ENCODE measurements around the gene ZNF407. TPM values are rescaled to one million over a fixed set of nuclear protein-coding genes. Genes with fewer than 3 reads are reported as not detected.

The ZNF407 gene
- total and polyA plus RNA-seq, 2 donors from 2014 or later, result 2.5 to 17.8 TPM

- no peaks in the 10 kb centered on the region for H3K9me3 ChIP-seq (ENCODE audit: control insufficient read depth in 2 of 3, insufficient read depth in 1 of 3, low read length in 3 of 3)
- intact Hi-C loops (cut with DNase I), result no loop called here
- no peaks in the 10 kb centered on the region for H3K36me3 ChIP-seq (ENCODE audit: control insufficient read depth in 2 of 3, insufficient read depth in 3 of 3, low read length in 3 of 3)
- no peaks in the 10 kb centered on the region for H3K27me3 ChIP-seq (ENCODE audit: control insufficient read depth, insufficient read depth, low read length)
- H3K27ac ChIP-seq (ENCODE audit: low read depth in 2 of 2, low read length in 2 of 2), result no peak overlapping the region
- DNase-seq (no peak), FAIRE-seq (no peak)
- no peaks in the 10 kb centered on the region for H3K4me1 ChIP-seq (ENCODE audit: control insufficient read depth in 2 of 3, insufficient read depth in 2 of 3, low read depth in 1 of 3, low read length in 3 of 3)
- H3K9ac ChIP-seq (ENCODE audit: low read length in 3 of 3), result no peak overlapping the region
- no peak overlapping the region for H3K4me3 ChIP-seq (ENCODE audit: low read length in 3 of 3)
- no peak for TF ChIP-seq CTCF (IDR thresholded peaks at IDR 0.05; ENCODE audit: borderline replicate concordance, extremely low read depth, insufficient read depth)
Measured at GRCh38 chr18:74728586-74728985, 130.9 kb downstream of the ZNF407 start.

GRCh38 chr18:74731097-74731496 is 133.4 kb downstream of the ZNF407 start:
- H3K27me3 ChIP-seq (ENCODE audit: control insufficient read depth, insufficient read depth, low read length), result no peaks in the 10 kb centered on the region
- no peaks in the 10 kb centered on the region for H3K4me1 ChIP-seq (ENCODE audit: control insufficient read depth in 2 of 3, insufficient read depth in 2 of 3, low read depth in 1 of 3, low read length in 3 of 3)
- H3K27ac ChIP-seq (ENCODE audit: low read depth in 2 of 2, low read length in 2 of 2), result no peak overlapping the region
- no peaks in the 10 kb centered on the region for H3K9me3 ChIP-seq (ENCODE audit: control insufficient read depth in 2 of 3, insufficient read depth in 1 of 3, low read length in 3 of 3)
- no peak for TF ChIP-seq CTCF (IDR thresholded peaks at IDR 0.05; ENCODE audit: borderline replicate concordance, extremely low read depth, insufficient read depth)
- H3K9ac ChIP-seq (ENCODE audit: low read length in 3 of 3), result no peak overlapping the region
- FAIRE-seq, result no peak
- no peak overlapping the region for H3K4me3 ChIP-seq (ENCODE audit: low read length in 3 of 3)
- no peak for DNase-seq
- H3K36me3 ChIP-seq (ENCODE audit: control insufficient read depth in 2 of 3, insufficient read depth in 3 of 3, low read length in 3 of 3), result no peaks in the 10 kb centered on the region
- intact Hi-C loops (cut with DNase I), result no loop called here

GRCh38 chr18:74732380-74732779 is 134.7 kb downstream of the ZNF407 start:
- Histone ChIP-seq H3K27me3 (ENCODE audit: control insufficient read depth, insufficient read depth, low read length) (no peaks in the 10 kb centered on the region), H3K27ac (ENCODE audit: low read depth in 2 of 2, low read length in 2 of 2) (no peak overlapping the region), H3K9me3 (ENCODE audit: control insufficient read depth in 2 of 3, insufficient read depth in 1 of 3, low read length in 3 of 3) (no peaks in the 10 kb centered on the region), H3K4me3 (ENCODE audit: low read length in 3 of 3) (no peak overlapping the region), H3K36me3 (ENCODE audit: control insufficient read depth in 2 of 3, insufficient read depth in 3 of 3, low read length in 3 of 3) (no peaks in the 10 kb centered on the region), H3K9ac (ENCODE audit: low read length in 3 of 3) (no peak overlapping the region), H3K4me1 (ENCODE audit: control insufficient read depth in 2 of 3, insufficient read depth in 2 of 3, low read depth in 1 of 3, low read length in 3 of 3) (peaks cover 0 to 9% (median 0%) of the 10 kb centered on the region in 3 donors)
- DNase-seq (no peak), FAIRE-seq (no peak)
- TF ChIP-seq CTCF (IDR thresholded peaks at IDR 0.05; ENCODE audit: borderline replicate concordance, extremely low read depth, insufficient read depth), result no peak
- intact Hi-C loops (cut with DNase I), result no loop called here

GRCh38 chr18:74733598-74733997 is 135.9 kb downstream of the ZNF407 start:
- Histone ChIP-seq H3K27me3 (ENCODE audit: control insufficient read depth, insufficient read depth, low read length) (no peaks in the 10 kb centered on the region), H3K36me3 (ENCODE audit: control insufficient read depth in 2 of 3, insufficient read depth in 3 of 3, low read length in 3 of 3) (no peaks in the 10 kb centered on the region), H3K9ac (ENCODE audit: low read length in 3 of 3) (no peak overlapping the region), H3K9me3 (ENCODE audit: control insufficient read depth in 2 of 3, insufficient read depth in 1 of 3, low read length in 3 of 3) (no peaks in the 10 kb centered on the region), H3K4me1 (ENCODE audit: control insufficient read depth in 2 of 3, insufficient read depth in 2 of 3, low read depth in 1 of 3, low read length in 3 of 3) (peaks cover 0 to 9% (median 0%) of the 10 kb centered on the region in 3 donors), H3K4me3 (ENCODE audit: low read length in 3 of 3) (no peak overlapping the region), H3K27ac (ENCODE audit: low read depth in 2 of 2, low read length in 2 of 2) (no peak overlapping the region)
- intact Hi-C loops (cut with DNase I), result no loop called here
- no peak for TF ChIP-seq CTCF (IDR thresholded peaks at IDR 0.05; ENCODE audit: borderline replicate concordance, extremely low read depth, insufficient read depth)
- no peak for DNase-seq
- no peak for FAIRE-seq
